DND-41 (cell line): ENCODE data around the gene ARHGEF19.
A peak's percentile ranks its signal among the peaks of the same experiment; 100 is the strongest.

Source experiments
- ATAC-seq: fragments of 200-7000 bp; cut with Tn5 transposase; 3 replicates; pipeline ENCODE4 v1.9.1; 2021; ENCODE audit warnings: low read depth; ENCODE audit not compliant: insufficient read depth
- DNase-seq: peaks from one replicate; pipeline ENCODE4 v3.0.0-alpha.2; 2020
- H2AFZ ChIP-seq: 2 replicates; pipeline ENCODE4 v1.6.0; 2012; ENCODE audit warnings: low read depth, low read length
- H3K27ac ChIP-seq: 2 replicates; pipeline ENCODE4 v1.5.1; 2012; ENCODE audit warnings: low read length, inconsistent platforms
- H3K27me3 ChIP-seq: fragments of 200-600 bp; sonication (generic); 2 replicates; pipeline ENCODE4 v1.6.0; 2012; ENCODE audit warnings: low read length, mild to moderate bottlenecking, inconsistent platforms; ENCODE audit not compliant: insufficient read depth, poor library complexity
- H3K36me3 ChIP-seq: 2 replicates; pipeline ENCODE4 v1.5.1; 2012; ENCODE audit warnings: low read length, inconsistent platforms; ENCODE audit not compliant: insufficient read depth
- H3K4me1 ChIP-seq: 2 replicates; pipeline ENCODE4 v1.5.1; 2012; ENCODE audit warnings: mild to moderate bottlenecking, low read length; ENCODE audit not compliant: insufficient read depth
- H3K4me2 ChIP-seq: 2 replicates; pipeline ENCODE4 v1.6.0; 2012; ENCODE audit warnings: mild to moderate bottlenecking, moderate library complexity, low read length, inconsistent platforms; ENCODE audit not compliant: insufficient read depth
- H3K4me3 ChIP-seq, 2 experiments: fragments of 200-600 bp in 1 of 2; shearing (Covaris generic) in 1 of 2; 2 replicates each; pipeline ENCODE4 v1.5.1; 2012 to 2016; ENCODE audit warnings: inconsistent platforms in 2 of 2, low read length in 2 of 2, mild to moderate bottlenecking in 2 of 2, low read depth in 1 of 2, moderate library complexity in 1 of 2
- H3K79me2 ChIP-seq: 2 replicates; pipeline ENCODE4 v1.6.0; 2012; ENCODE audit warnings: low read length, inconsistent platforms; ENCODE audit not compliant: insufficient read depth
- H3K9ac ChIP-seq: 2 replicates; pipeline ENCODE4 v1.6.0; 2012; ENCODE audit warnings: low read depth, mild to moderate bottlenecking, inconsistent platforms, low read length, moderate library complexity
- H3K9me3 ChIP-seq: 2 replicates; pipeline ENCODE4 v1.5.1; 2012; ENCODE audit warnings: low read length, moderate library complexity, mild to moderate bottlenecking, inconsistent platforms; ENCODE audit not compliant: insufficient read depth, severe bottlenecking
- H4K20me1 ChIP-seq: 2 replicates; pipeline ENCODE4 v1.6.0; 2012; ENCODE audit warnings: low read length; ENCODE audit not compliant: insufficient read depth
- EZH2 ChIP-seq: IDR thresholded peaks from 3 replicates; pipeline ENCODE4 v1.6.1; 2012; ENCODE audit warnings: borderline replicate concordance, low read depth, mild to moderate bottlenecking, moderate library complexity, low read length, inconsistent platforms; ENCODE audit not compliant: severe bottlenecking
- TF ChIP-seq, protein P1 (sequence below): IDR thresholded peaks from 2 replicates; pipeline ENCODE4 v1.5.1; 2012; ENCODE audit warnings: borderline replicate concordance, low read length, moderate library complexity, mild to moderate bottlenecking; ENCODE audit not compliant: poor library complexity, severe bottlenecking; ENCODE audit errors: extremely low read depth

Gene ARHGEF19

DNA sequence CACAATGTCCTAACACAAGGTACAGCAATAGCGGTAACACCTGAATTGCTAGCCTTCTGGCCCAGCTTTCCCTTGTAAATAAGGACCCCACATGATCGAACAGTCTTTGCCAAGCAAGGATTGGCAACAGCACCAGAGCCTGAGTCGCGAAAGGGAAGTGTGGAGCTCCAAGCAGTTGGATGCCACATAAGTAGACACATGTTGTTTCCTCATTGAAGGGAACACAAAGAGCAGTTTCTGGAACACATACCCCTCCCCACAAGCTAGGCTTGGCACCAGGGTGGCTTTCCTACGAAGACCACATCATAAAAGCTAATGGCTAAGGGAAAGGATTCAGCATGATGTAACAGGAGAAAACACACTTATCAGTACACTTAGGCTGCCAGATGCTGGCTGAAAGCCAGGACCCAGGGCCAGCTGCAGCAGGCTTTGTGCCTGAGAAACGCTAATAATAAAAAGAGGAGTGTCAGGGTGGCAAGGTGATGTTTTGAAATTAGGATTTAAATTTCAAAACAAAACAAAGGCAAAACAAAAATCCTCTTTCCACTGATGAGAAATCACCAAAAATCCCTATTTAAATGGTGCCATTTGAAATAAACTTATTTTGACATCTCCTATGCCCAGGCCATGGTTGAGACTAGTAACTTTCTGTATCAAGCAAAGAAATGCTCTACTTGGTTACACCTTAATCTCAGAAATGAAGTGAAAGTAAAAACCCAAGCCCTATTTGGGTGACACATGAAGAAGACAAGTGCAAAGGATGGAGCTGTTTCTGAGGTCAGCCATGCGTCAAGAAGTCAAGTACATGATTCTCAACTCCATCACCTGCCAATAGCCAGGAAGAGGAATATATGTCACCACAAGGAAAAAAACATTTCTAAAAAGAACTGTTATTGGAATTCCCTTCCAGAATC, 36.4 kb upstream of the ARHGEF19 start:
- peak; percentile 59 for DNase-seq
- Histone ChIP-seq H3K27ac (peak overlapping the region; percentile 0; the same call in 1 of the 2 replicates), H3K79me2 (no peaks in the 10 kb centered on the region), H2AFZ (no peak overlapping the region), H3K4me3 (no peak overlapping the region), H3K9ac (no peak overlapping the region; the same call in 1 of the 2 replicates), H3K9me3 (no peaks in the 10 kb centered on the region), H3K36me3 (peaks cover 54% of the 10 kb centered on the region), H3K27me3 (no peaks in the 10 kb centered on the region), H4K20me1 (no peaks in the 10 kb centered on the region), H3K4me1 (peaks cover 15% of the 10 kb centered on the region), H3K4me2 (no peak overlapping the region)
- no peak for TF ChIP-seq EZH2
- TF ChIP-seq, protein P1, sequence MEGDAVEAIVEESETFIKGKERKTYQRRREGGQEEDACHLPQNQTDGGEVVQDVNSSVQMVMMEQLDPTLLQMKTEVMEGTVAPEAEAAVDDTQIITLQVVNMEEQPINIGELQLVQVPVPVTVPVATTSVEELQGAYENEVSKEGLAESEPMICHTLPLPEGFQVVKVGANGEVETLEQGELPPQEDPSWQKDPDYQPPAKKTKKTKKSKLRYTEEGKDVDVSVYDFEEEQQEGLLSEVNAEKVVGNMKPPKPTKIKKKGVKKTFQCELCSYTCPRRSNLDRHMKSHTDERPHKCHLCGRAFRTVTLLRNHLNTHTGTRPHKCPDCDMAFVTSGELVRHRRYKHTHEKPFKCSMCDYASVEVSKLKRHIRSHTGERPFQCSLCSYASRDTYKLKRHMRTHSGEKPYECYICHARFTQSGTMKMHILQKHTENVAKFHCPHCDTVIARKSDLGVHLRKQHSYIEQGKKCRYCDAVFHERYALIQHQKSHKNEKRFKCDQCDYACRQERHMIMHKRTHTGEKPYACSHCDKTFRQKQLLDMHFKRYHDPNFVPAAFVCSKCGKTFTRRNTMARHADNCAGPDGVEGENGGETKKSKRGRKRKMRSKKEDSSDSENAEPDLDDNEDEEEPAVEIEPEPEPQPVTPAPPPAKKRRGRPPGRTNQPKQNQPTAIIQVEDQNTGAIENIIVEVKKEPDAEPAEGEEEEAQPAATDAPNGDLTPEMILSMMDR: no peak
- peak; percentile 66 for ATAC-seq

DNA sequence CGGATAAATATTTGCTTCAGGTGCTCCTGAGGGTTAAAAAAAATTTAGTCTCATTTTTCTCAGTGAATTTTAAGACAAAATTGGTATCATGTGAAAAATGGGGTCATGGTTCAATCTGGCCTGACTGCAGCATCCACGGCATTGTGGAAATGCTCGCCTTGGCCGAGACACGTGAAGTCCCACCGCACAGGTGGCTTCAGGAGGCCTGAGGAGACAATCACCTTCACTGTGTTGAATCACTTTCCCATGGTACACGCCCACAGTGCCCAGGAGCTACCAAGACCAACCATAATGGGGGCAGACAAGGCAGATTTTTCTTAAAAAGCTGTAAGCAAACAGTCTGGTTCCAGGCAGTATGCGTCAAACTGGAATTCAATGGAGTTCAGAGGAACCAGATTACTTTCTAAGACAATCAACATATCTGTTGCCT, 35.6 kb upstream of the ARHGEF19 start:
- no peak overlapping the region for H3K4me2 ChIP-seq
- no peaks in the 10 kb centered on the region for H3K79me2 ChIP-seq
- no peaks in the 10 kb centered on the region for H4K20me1 ChIP-seq
- H3K36me3 ChIP-seq: peaks cover 45% of the 10 kb centered on the region
- H2AFZ ChIP-seq: no peak overlapping the region
- H3K4me1 ChIP-seq: peaks cover 15% of the 10 kb centered on the region
- TF ChIP-seq, protein P1: no peak
- no peak for TF ChIP-seq EZH2
- no peaks in the 10 kb centered on the region for H3K9me3 ChIP-seq
- H3K4me3 ChIP-seq: no peak overlapping the region
- no peak for ATAC-seq
- H3K27ac ChIP-seq: peak overlapping the region; percentile 0; the same call in 1 of the 2 replicates
- DNase-seq: no peak
- no peaks in the 10 kb centered on the region for H3K27me3 ChIP-seq
- no peak overlapping the region; the same call in 1 of the 2 replicates for H3K9ac ChIP-seq

DNA sequence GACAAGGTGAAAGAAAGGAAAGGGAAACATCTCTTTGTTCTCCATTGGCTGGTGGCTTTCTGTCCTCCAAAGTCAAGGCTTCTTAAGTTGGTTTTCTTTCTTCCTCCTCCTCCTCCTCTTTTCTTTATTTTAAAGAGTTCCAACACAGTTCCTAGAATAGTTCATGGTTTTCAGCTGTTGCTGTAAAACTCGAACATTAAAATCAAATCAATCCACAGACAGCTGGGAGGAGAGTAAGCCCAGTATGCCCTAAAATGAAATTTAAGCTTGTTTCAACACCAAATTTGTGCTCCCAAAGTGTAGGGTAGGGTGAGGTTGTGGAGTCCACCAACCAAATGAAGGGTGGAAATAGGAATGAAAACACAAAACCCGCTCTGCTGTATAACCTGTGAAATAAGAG, 35.0 kb upstream of the ARHGEF19 start:
- Histone ChIP-seq H3K27ac (no peak overlapping the region), H3K4me2 (no peak overlapping the region), H3K9me3 (no peaks in the 10 kb centered on the region), H3K9ac (no peak overlapping the region), H3K4me1 (peaks cover 15% of the 10 kb centered on the region), H2AFZ (no peak overlapping the region), H3K36me3 (peaks cover 42% of the 10 kb centered on the region), H3K27me3 (no peaks in the 10 kb centered on the region), H4K20me1 (no peaks in the 10 kb centered on the region), H3K4me3 (no peak overlapping the region), H3K79me2 (no peaks in the 10 kb centered on the region)
- ATAC-seq: no peak
- DNase-seq: no peak
- TF ChIP-seq, protein P1: no peak
- TF ChIP-seq EZH2: no peak
